Osteocyte (in vitro differentiated cells): ENCODE data around the gene CBLN1. TPM values are rescaled to one million over a fixed set of nuclear protein-coding genes. Genes with fewer than 3 reads are reported as not detected.

Experiments
- DNase-seq: peaks from one replicate; pipeline ENCODE4 v3.0.0; 2021; ENCODE audit warnings: mixed read lengths; ENCODE audit not compliant: unreplicated experiment; ENCODE audit errors: extremely low spot score
- H3K27ac Mint-ChIP-seq: one replicate; pipeline ENCODE4 v1.8.0; 2021; ENCODE audit warnings: mild to moderate bottlenecking, mixed read lengths; ENCODE audit not compliant: unreplicated experiment
- H3K27me3 Mint-ChIP-seq: one replicate; pipeline ENCODE4 v1.8.0; 2021; ENCODE audit warnings: mixed read lengths; ENCODE audit not compliant: unreplicated experiment
- H3K36me3 Mint-ChIP-seq: one replicate; pipeline ENCODE4 v1.8.0; 2021; ENCODE audit warnings: mixed read lengths; ENCODE audit not compliant: unreplicated experiment
- H3K4me1 Mint-ChIP-seq: one replicate; pipeline ENCODE4 v1.8.0; 2021; ENCODE audit warnings: mixed read lengths; ENCODE audit not compliant: unreplicated experiment
- H3K4me3 Mint-ChIP-seq: one replicate; pipeline ENCODE4 v1.8.0; 2021; ENCODE audit warnings: mild to moderate bottlenecking, moderate library complexity, mixed read lengths; ENCODE audit not compliant: unreplicated experiment
- H3K9me3 Mint-ChIP-seq: one replicate; pipeline ENCODE4 v1.8.0; 2021; ENCODE audit warnings: mixed read lengths; ENCODE audit not compliant: unreplicated experiment
- CTCF ChIP-seq: fragments of 200-600 bp; sonication (generic); IDR thresholded peaks from 2 replicates; pipeline ENCODE4 v1.5.0; 2021; ENCODE audit warnings: antibody characterized with exemption, mild to moderate bottlenecking, moderate library complexity
- total RNA-seq: library from RNA; stranded (reverse); gene quantifications from 2 replicates; pipeline ENCODE4 v1.2.1, GENCODE V29; 2021

Gene CBLN1
- total RNA-seq, 1 donor from 2014 or later: not detected

GRCh38 chr16:49262501-49262900 lies 19.1 kb downstream of the CBLN1 start:
- no peaks in the 10 kb centered on the region for H3K27me3 Mint-ChIP-seq

GRCh38 chr16:49261930-49262329 lies 19.7 kb downstream of the CBLN1 start:
- no peak for TF ChIP-seq CTCF
- H3K4me1 Mint-ChIP-seq: no peaks in the 10 kb centered on the region
- H3K27me3 Mint-ChIP-seq: no peaks in the 10 kb centered on the region
- H3K36me3 Mint-ChIP-seq: no peaks in the 10 kb centered on the region
- H3K27ac Mint-ChIP-seq: no peak overlapping the region
- no peak for DNase-seq
- no peaks in the 10 kb centered on the region for H3K9me3 Mint-ChIP-seq
- no peak overlapping the region for H3K4me3 Mint-ChIP-seq

More at GRCh38 chr16:49262501-49262900, 19.1 kb downstream of the CBLN1 start:
- no peak for DNase-seq
- H3K9me3 Mint-ChIP-seq: no peaks in the 10 kb centered on the region
- H3K27ac Mint-ChIP-seq: no peak overlapping the region
- TF ChIP-seq CTCF: no peak
- H3K36me3 Mint-ChIP-seq: no peaks in the 10 kb centered on the region
- H3K4me3 Mint-ChIP-seq: no peak overlapping the region
- no peaks in the 10 kb centered on the region for H3K4me1 Mint-ChIP-seq

GRCh38 chr16:49260956-49261530 lies 20.6 kb downstream of the CBLN1 start:
- DNase-seq: peak; percentile 57
- no peaks in the 10 kb centered on the region for H3K36me3 Mint-ChIP-seq
- no peaks in the 10 kb centered on the region for H3K9me3 Mint-ChIP-seq
- no peak overlapping the region for H3K4me3 Mint-ChIP-seq
- no peaks in the 10 kb centered on the region for H3K4me1 Mint-ChIP-seq
- no peak overlapping the region for H3K27ac Mint-ChIP-seq
- TF ChIP-seq CTCF: no peak
- H3K27me3 Mint-ChIP-seq: no peaks in the 10 kb centered on the region

GRCh38 chr16:49260253-49260652 lies 21.4 kb downstream of the CBLN1 start:
- Mint-ChIP-seq H3K27ac (no peak overlapping the region), H3K4me3 (no peak overlapping the region), H3K4me1 (no peaks in the 10 kb centered on the region), H3K27me3 (no peaks in the 10 kb centered on the region), H3K36me3 (no peaks in the 10 kb centered on the region), H3K9me3 (no peaks in the 10 kb centered on the region)
- DNase-seq: no peak
- TF ChIP-seq CTCF: no peak

- Mint-ChIP-seq H3K36me3 (no peaks in the 10 kb centered on the region), H3K4me3 (no peak overlapping the region), H3K27ac (no peak overlapping the region), H3K9me3 (no peaks in the 10 kb centered on the region), H3K4me1 (no peaks in the 10 kb centered on the region), H3K27me3 (no peaks in the 10 kb centered on the region)
- no peak for DNase-seq
- TF ChIP-seq CTCF: no peak
Measured at GRCh38 chr16:49259330-49259729, 22.3 kb downstream of the CBLN1 start.
